NB4 (cell line): Measurements from ENCODE around the gene RABEPK.
"Not testable (repeated sequence)": the region's sequence is repeated elsewhere in the genome, so short reads cannot be mapped to it uniquely, and the experiment has no call there.

Source experiments
- DNase-seq: peaks from one replicate; pipeline ENCODE4 v3.0.0; 2010; ENCODE audit warnings: low read depth
- H3K4me3 ChIP-seq: one replicate; pipeline ENCODE4 v1.5.1; 2011; ENCODE audit warnings: mild to moderate bottlenecking, low read depth, low read length, moderate library complexity
- MYC ChIP-seq: IDR thresholded peaks from 2 replicates; pipeline ENCODE4 v1.6.1; 2011; ENCODE audit warnings: low read depth, low read length
- POLR2A ChIP-seq: IDR thresholded peaks from 2 replicates; pipeline ENCODE4 v1.6.1; 2011; ENCODE audit warnings: mild to moderate bottlenecking; ENCODE audit not compliant: insufficient read length; ENCODE audit errors: extremely low read depth
- TF ChIP-seq, protein P1 (sequence below): IDR thresholded peaks from 2 replicates; pipeline ENCODE4 v1.6.1; 2011; ENCODE audit warnings: low read depth, low read length
- TF ChIP-seq, protein P2 (sequence below): IDR thresholded peaks from one replicate; pipeline ENCODE4 v1.5.1; 2012; ENCODE audit warnings: low read depth, low read length

The RABEPK gene

DNA sequence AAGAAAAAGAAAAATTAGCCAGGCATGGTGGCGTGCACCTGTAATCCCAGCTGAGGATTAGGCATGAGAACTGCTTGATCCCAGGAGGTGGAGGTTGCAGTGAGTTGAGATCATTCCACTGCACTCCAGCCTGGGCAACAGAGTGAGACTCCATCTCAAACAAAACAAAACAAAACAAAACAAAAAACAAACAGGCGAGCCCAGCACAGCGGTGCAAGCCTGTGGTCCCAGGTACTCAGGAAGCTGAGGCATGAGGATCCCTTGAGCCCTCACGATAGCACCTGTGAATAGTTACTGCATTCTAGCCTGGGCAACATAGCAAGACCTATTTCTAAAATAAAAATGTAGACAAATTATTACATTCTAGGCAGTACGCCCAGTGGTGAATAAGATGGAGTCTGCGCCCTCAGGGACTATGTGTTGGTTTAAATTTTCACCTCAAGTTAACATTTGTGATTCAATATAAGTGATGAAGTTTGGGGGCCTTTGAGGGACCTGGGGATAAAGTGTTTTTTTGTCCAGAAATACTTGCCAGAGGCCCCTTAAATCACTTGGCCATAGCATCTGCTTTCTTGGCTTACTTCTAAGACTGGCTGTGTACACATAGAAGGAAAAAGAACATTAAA is 57.9 kb downstream of the RABEPK start:
- TF ChIP-seq POLR2A (no peak), MYC (no peak)
- TF ChIP-seq, protein P1, sequence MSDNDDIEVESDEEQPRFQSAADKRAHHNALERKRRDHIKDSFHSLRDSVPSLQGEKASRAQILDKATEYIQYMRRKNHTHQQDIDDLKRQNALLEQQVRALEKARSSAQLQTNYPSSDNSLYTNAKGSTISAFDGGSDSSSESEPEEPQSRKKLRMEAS = no peak
- TF ChIP-seq, protein P2, sequence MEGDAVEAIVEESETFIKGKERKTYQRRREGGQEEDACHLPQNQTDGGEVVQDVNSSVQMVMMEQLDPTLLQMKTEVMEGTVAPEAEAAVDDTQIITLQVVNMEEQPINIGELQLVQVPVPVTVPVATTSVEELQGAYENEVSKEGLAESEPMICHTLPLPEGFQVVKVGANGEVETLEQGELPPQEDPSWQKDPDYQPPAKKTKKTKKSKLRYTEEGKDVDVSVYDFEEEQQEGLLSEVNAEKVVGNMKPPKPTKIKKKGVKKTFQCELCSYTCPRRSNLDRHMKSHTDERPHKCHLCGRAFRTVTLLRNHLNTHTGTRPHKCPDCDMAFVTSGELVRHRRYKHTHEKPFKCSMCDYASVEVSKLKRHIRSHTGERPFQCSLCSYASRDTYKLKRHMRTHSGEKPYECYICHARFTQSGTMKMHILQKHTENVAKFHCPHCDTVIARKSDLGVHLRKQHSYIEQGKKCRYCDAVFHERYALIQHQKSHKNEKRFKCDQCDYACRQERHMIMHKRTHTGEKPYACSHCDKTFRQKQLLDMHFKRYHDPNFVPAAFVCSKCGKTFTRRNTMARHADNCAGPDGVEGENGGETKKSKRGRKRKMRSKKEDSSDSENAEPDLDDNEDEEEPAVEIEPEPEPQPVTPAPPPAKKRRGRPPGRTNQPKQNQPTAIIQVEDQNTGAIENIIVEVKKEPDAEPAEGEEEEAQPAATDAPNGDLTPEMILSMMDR = no peak
- H3K4me3 ChIP-seq = no peak overlapping the region

DNA sequence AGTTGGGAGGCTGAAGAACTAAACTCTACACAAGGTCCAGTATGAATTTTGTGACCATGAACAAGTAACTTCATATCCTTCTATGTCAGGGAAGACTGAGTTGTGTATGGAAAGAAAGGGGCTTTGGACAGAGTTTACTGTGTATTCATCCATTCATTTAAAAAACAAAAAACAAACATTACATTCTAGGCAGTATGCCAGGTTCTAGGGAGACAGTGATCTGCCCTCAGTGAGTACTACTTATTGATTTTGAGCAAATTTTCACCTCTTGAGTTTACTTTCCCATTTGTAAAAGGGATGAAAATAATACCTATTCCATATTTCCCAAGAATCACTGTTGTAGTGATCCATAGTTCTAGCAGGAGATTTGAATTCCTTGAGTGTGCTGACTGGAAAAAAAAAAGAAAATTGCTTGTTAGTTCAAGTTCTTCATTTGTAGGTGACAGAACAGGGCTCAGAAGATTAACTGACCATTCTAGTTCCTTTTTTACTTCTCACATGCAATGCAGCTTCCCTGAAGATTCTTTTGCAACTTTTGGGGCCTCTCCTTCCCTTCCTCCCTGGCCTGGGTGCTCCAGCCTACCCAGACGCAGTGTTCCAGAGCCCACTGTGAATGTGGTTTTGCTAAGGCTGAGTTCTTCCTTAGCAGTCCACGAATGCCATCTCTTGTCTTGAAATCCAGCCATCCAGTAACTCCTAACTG is 58.6 kb downstream of the RABEPK start:
- no peak overlapping the region for H3K4me3 ChIP-seq
- no peak for TF ChIP-seq POLR2A
- TF ChIP-seq, protein P1 = peak; percentile 46
- TF ChIP-seq MYC = peak; percentile 56
- TF ChIP-seq, protein P2 = no peak
- peak; percentile 88 for DNase-seq

More for the DNA sequence above, 57.9 kb downstream of the RABEPK start:
- no peak for DNase-seq

DNA sequence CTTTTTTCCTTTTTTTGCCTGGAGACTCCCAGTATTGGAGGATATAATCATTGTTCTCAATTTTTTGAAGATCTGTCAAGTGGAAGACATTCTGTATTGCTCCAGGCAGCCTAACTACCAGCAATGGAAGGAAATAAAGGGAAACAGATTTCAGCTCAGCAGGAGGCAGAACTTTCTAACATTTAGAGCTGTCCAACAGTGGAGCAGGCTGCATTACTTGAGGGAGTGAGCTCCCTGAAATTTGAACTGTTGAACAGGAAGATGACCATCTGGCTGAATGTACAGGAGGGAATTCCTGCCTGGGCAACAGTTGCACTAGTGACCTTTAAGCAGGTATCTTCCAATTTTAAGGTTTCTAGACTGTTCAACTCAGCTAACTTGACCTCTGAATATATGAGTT is 60.2 kb downstream of the RABEPK start:
- DNase-seq = peak; percentile 39
- no peak overlapping the region for H3K4me3 ChIP-seq
- TF ChIP-seq, protein P2 = no peak
- no peak for TF ChIP-seq POLR2A
- TF ChIP-seq MYC = no peak

DNA sequence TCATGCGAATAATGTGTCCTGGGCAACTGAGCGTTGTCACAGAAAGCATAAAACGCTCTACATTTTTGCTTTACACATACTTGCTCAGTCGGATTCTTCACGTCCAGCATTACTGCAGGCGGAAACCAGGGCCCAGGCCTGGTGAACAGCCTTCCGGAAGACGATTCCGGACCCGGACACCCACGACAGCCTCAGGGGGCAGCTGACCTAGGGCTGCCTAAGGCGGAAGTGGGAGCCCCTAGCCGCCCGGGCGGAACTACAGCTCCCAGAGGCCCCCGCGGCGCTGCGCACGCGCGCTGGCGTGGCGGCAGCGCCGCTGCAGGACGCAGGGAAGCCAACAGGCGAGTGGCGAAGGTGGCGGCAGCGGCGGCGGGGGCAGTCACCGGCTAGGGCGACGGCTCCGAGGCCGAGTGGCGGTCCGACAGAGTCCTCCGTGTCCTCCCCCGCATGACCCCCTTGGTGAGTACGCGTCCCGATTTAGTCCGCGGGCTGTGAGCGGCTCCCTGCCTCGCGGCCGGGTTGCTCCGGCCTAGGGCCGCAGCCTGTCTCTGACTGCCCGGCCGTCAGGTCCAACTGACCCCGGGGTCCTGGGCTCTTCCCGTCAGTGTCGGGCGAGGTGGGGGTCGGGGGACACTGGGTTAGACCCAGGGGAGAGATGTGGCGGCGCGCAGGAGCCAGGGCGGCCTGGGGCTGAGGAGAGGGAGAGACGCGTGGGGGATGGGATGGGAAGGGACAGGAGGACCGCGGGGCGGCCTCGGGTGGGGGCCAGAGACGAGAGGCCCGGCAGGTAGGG is 61.4 kb downstream of the RABEPK start, which contains the start of gene GAPVD1:
Gene GAPVD1, plus strand, starts transcription at position 326 of the 793 bp plus-strand sequence. CDS start 37,096 bp downstream, outside the sequence.
- peak; percentile 95 for DNase-seq
- H3K4me3 ChIP-seq = peak within 1 kb of the TSS; percentile 93
- TF ChIP-seq POLR2A (peak; percentile 51), MYC (peak; percentile 74)
- TF ChIP-seq, protein P1 = peak; percentile 51; the same call in 1 of the 2 replicates
- TF ChIP-seq, protein P2 = peak; percentile 26

DNA sequence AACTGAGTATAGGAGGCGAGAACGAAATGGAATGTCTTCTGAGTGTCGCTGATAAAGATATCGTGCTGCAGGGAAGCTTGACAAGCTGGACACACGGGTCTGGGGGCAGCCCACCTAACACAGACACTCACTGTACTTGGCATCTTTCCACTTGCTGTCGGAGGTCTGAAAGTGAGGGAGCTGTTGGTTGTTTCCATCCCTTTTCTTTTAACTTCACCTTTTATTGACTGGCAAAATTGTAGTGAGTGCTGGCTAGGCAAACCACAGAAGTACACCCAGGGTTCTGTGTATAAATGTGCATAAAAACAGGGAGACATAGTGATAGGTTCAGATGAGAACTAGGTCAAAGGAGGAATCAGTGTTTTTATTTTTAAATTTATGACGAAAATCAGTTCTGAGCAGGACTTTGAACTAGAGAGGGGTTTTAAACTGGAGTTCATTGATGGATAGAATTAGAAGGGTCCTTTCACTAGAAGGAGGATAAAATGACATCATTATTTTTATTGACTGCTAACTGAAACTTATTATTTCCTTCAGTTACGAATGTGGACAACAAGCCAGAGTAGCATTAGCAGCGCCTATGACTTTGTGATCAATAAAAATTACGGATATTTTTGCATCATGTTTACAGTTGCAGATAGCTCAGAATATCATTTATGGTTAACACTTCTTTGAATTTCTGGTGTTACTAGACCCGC is 62.1 kb downstream of the RABEPK start:
- TF ChIP-seq POLR2A = no peak
- TF ChIP-seq MYC = 0 out of 2 replicates have a peak, but pooled peaks have one; percentile 17
- TF ChIP-seq, protein P2 = no peak
- TF ChIP-seq, protein P1 = no peak
- H3K4me3 ChIP-seq = peak overlapping the region; percentile 93
- no peak for DNase-seq

DNA sequence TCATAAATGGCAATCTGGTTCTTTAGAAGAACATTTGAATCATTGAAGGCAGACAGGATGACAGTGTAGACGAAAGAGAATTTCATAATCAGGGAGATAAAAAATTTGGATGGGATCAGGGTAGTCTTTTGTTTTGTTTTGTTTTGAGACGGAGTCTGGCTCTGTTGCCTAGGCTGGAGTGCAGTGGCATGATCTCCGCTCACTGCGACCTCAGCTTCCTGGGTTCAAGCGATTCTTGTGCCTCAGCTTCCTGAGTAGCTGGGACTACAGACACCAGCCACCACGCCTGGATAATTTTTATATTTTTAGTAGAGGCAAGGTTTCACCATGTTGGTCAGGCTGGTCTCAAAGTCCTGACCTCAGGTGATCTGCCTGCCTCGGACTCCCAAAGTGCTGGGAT is 63.7 kb downstream of the RABEPK start:
- not testable (repeated sequence) for DNase-seq, H3K4me3 ChIP-seq
